ENCODE measurements around the gene KRTAP4-3. TPM values are rescaled to one million over a fixed set of nuclear protein-coding genes. Genes with fewer than 3 reads are reported as not detected.
"Not testable (repeated sequence)": the region's sequence is repeated elsewhere in the genome, so short reads cannot be mapped to it uniquely, and the experiment has no call there.

KRTAP4-3 gene
- total RNA-seq, 1 donor from 2014 or later: not detected

DNA sequence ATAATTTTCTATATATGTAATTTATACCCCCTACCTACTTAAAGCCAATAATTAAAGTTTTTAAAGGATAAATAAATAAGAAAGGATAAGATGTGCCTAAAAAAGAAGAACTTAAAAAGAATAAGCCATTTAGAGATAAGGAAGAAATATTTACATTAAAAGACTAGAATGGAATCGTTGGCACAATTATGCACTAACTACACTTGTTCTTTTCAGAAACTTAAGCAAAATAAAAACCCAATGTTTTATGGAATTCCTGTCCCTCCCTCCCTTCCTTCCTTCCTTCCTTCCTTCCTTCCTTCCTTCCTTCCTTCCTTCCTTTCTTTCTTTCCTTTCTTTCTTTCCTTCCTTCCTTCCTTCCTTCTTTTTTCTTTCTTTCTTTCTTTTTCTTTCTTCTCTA is 23.2 kb downstream of the KRTAP4-3 start:
- Mint-ChIP-seq H3K36me3 (ENCODE audit: low read depth) (peaks cover 5% of the 10 kb centered on the region), H3K27ac (ENCODE audit: unreplicated experiment) (no peak overlapping the region), H3K27me3 (ENCODE audit: low read depth) (peaks cover 2% of the 10 kb centered on the region), H3K4me3 (ENCODE audit: unreplicated experiment) (no peak overlapping the region), H3K9me3 (ENCODE audit: low read depth) (peaks cover 15% of the 10 kb centered on the region), H3K4me1 (ENCODE audit: low read depth) (peaks cover 9% of the 10 kb centered on the region)
- DNase-seq (ENCODE audit: low spot score): no peak
- TF ChIP-seq, protein P1, sequence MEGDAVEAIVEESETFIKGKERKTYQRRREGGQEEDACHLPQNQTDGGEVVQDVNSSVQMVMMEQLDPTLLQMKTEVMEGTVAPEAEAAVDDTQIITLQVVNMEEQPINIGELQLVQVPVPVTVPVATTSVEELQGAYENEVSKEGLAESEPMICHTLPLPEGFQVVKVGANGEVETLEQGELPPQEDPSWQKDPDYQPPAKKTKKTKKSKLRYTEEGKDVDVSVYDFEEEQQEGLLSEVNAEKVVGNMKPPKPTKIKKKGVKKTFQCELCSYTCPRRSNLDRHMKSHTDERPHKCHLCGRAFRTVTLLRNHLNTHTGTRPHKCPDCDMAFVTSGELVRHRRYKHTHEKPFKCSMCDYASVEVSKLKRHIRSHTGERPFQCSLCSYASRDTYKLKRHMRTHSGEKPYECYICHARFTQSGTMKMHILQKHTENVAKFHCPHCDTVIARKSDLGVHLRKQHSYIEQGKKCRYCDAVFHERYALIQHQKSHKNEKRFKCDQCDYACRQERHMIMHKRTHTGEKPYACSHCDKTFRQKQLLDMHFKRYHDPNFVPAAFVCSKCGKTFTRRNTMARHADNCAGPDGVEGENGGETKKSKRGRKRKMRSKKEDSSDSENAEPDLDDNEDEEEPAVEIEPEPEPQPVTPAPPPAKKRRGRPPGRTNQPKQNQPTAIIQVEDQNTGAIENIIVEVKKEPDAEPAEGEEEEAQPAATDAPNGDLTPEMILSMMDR (IDR thresholded peaks at IDR 0.05): no peak

DNA sequence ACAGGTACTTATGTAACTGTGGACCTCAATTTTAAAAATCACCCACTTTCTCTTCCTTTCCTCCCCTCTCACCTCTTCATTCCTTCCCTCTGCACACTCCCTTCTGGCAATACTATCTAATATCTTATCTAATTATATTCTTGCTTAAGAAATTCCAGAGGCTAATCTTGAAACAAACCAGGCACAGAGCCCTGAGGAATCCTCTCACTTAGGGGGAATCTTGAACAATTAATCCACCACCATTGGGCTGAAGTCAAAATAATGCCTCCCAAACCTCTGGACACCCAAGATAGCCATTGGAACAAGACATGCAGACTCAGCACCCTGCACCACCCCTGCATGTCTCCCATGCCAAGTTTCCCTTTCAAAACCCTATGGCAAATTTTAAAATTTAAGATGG is 26.7 kb downstream of the KRTAP4-3 start:
- DNase-seq (ENCODE audit: low spot score): no peak
- H3K9me3 Mint-ChIP-seq (ENCODE audit: low read depth): peaks cover 30% of the 10 kb centered on the region
- H3K4me3 Mint-ChIP-seq (ENCODE audit: unreplicated experiment): no peak overlapping the region
- no peaks in the 10 kb centered on the region for H3K27me3 Mint-ChIP-seq (ENCODE audit: low read depth)
- H3K36me3 Mint-ChIP-seq (ENCODE audit: low read depth): peaks cover 10% of the 10 kb centered on the region
- no peak overlapping the region for H3K27ac Mint-ChIP-seq (ENCODE audit: unreplicated experiment)
- TF ChIP-seq, protein P1 (IDR thresholded peaks at IDR 0.05): no peak
- peaks cover 9% of the 10 kb centered on the region for H3K4me1 Mint-ChIP-seq (ENCODE audit: low read depth)

DNA sequence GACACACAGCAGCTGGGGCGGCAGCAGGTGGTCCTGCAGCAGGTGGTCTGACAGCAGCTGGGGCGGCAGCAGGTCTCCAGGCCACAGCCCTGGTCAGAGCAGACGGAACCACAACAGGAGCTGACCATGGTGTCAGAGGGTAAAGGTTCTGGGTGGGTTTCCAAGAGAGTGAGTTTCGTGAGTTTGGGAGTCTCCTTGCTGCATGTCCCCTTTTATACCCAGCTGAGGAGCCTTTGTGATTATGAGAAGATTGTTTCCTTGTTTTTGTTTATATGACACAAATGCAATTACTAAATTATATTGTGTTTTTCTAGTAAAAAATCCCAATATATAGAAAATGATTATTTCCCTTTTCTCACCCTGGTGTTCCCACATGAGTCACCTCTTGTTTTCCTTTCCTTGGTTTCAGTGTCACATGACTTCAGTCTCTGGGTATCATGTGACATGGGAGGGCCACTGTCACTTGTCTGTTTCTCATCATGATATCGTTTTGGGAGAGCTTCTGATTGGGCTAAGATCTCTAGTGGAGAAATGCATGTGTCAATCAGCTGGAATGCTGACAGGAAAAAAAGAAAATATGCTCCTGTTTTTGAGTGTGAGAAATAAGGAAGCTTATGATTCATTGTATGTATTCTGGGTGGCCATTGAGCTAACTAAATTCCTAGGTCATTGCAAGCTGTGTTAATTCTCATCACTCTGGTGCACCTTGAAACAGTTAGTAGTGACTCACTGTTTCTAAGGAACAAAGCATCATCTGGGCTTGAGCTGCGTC is 27.5 kb downstream of the KRTAP4-3 start, which contains the start of gene KRTAP4-6:
Gene KRTAP4-6, minus strand, starts transcription at position 185 of the 772 bp plus-strand sequence. Its CDS starts 57 bp downstream, at position 128.
- Mint-ChIP-seq H3K4me1 (ENCODE audit: low read depth) (peaks cover 9% of the 10 kb centered on the region), H3K27me3 (ENCODE audit: low read depth) (no peaks in the 10 kb centered on the region), H3K36me3 (ENCODE audit: low read depth) (peaks cover 10% of the 10 kb centered on the region), H3K9me3 (ENCODE audit: low read depth) (peaks cover 30% of the 10 kb centered on the region), H3K27ac (ENCODE audit: unreplicated experiment) (no peak within 1 kb of the TSS), H3K4me3 (ENCODE audit: unreplicated experiment) (no peak within 1 kb of the TSS)
- TF ChIP-seq, protein P1 (IDR thresholded peaks at IDR 0.05): no peak
- no peak for DNase-seq (ENCODE audit: low spot score)

DNA sequence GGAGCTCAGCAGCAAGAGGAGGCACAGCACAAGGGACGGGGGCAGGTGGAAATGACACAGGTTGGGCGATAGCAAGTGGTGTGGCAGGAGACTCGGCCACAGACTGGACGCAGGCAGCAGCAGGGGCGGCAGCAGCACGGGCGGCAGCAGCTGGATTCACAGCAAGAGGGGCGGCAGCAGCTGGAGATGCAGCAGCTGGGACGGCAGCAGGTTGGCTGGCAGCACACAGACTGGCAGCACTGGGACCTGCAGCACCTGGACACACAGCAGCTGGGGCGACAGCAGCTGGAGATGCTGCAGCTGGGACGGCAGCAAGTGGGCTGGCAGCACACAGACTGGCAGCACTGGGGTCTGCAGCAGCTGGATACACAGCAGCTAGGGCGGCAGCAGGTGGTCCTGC is 28.2 kb downstream of the KRTAP4-3 start:
- H3K27ac Mint-ChIP-seq (ENCODE audit: unreplicated experiment); H3K4me1 Mint-ChIP-seq (ENCODE audit: low read depth); H3K27me3 Mint-ChIP-seq (ENCODE audit: low read depth); H3K4me3 Mint-ChIP-seq (ENCODE audit: unreplicated experiment): not testable (repeated sequence)
- peaks cover 30% of the 10 kb centered on the region for H3K9me3 Mint-ChIP-seq (ENCODE audit: low read depth)
- peaks cover 10% of the 10 kb centered on the region for H3K36me3 Mint-ChIP-seq (ENCODE audit: low read depth)
- DNase-seq (ENCODE audit: low spot score): peak; percentile 78

DNA sequence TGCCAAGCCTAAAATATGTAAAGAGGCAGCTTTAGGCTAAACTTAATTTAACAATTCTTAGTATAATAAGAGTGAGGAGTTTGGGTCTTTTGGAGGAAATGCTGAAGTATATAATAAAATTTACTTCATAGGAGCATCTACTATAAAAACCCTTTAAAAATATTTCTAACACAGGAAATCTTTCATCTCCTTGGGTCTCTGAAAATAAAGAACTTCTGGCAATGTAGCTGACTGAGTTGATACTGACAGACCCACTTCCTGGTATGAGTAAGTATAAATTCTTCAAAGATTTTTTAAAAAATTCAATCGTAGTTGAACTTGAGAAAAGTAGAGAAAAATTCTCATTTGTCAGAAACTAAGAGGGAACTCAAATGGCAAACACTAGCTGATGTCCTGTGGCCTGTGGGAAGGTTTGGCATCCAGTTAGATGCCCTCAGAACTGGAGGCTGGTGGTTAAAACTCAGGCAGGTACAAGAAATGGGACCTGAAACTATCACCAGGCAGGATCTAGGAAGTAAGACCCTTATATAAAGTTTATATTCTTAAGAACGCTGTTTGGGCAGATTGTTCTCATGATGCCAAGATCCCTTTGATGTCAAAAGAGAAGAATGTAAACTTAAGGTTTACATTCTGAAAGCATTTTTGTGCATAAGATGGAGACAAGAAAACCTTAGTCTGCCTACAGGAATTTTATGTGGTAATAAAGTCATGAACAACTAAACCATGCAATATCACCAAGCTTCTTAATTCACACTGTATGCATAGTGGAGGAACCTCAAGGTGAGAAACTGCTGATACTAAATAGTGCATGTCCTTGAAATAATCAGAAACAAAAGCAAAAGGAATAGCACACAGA is 33.9 kb downstream of the KRTAP4-3 start:
- H3K4me3 Mint-ChIP-seq (ENCODE audit: unreplicated experiment): no peak overlapping the region
- no peaks in the 10 kb centered on the region for H3K27me3 Mint-ChIP-seq (ENCODE audit: low read depth)
- H3K27ac Mint-ChIP-seq (ENCODE audit: unreplicated experiment): peak overlapping the region; percentile 12
- peaks cover 19% of the 10 kb centered on the region for H3K9me3 Mint-ChIP-seq (ENCODE audit: low read depth)
- no peak for DNase-seq (ENCODE audit: low spot score)
- TF ChIP-seq, protein P1 (IDR thresholded peaks at IDR 0.05): no peak
- H3K36me3 Mint-ChIP-seq (ENCODE audit: low read depth): peaks cover 3% of the 10 kb centered on the region
- peaks cover 13% of the 10 kb centered on the region for H3K4me1 Mint-ChIP-seq (ENCODE audit: low read depth)
